ENCODE measurements around the gene LZTS3.
"Not testable (repeated sequence)": the region's sequence is repeated elsewhere in the genome, so short reads cannot be mapped to it uniquely, and the experiment has no call there.

The LZTS3 gene

GRCh38 chr20:3126527-3126859 lies 46.9 kb downstream of the LZTS3 start:
- Histone ChIP-seq H3K9me3 (ENCODE audit: control insufficient read depth, insufficient read depth, low read length) (peaks cover 17% of the 10 kb centered on the region), H3K27me3 (ENCODE audit: control insufficient read depth, insufficient read depth, low read length) (no peaks in the 10 kb centered on the region), H3K4me1 (ENCODE audit: control insufficient read depth, insufficient read depth, low read length) (no peaks in the 10 kb centered on the region), H3K27ac (ENCODE audit: low read depth, low read length) (no peak overlapping the region), H3K36me3 (ENCODE audit: control insufficient read depth, insufficient read depth, low read length) (peaks cover 20% of the 10 kb centered on the region), H3K4me3 (ENCODE audit: low read depth, low read length) (no peak overlapping the region), H3K9ac (ENCODE audit: low read depth, low read length) (no peak overlapping the region)

DNA sequence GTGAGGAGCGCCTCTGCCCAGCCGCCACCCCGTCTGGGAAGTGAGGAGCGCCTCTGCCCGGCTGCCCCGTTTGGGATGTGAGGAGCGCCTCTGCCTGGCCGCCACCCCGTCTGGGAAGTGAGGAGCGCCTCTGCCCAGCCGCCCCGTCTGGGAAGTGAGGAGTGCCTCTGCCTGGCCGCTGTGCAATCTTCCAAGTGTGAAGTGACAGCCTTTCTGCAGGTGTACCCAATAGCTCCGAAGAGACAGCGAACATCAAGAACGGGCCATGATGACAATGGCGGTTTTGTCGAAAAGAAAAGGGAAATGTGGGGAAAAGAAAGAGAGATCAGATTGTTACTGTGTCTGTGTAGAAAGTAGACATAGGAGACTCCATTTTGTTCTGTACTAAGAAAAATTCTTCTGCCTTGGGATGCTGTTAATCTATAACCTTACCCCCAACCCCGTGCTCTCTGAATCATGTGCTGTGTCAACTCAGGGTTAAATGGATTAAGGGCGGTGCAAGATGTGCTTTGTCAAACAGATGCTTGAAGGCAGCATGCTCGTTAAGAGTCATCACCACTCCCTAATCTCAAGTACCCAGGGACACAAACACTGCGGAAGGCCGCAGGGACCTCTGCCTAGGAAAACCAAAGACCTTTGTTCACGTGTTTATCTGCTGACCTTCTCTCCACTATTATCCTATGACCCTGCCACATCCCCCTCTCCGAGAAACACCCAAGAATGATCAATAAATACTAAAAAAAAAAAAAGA lies 47.4 kb downstream of the LZTS3 start:
- peaks cover 17% of the 10 kb centered on the region for H3K9me3 ChIP-seq (ENCODE audit: control insufficient read depth, insufficient read depth, low read length)
- not testable (repeated sequence) for H3K27ac ChIP-seq (ENCODE audit: low read depth, low read length); H3K4me1 ChIP-seq (ENCODE audit: control insufficient read depth, insufficient read depth, low read length); H3K9ac ChIP-seq (ENCODE audit: low read depth, low read length); H3K4me3 ChIP-seq (ENCODE audit: low read depth, low read length); H3K27me3 ChIP-seq (ENCODE audit: control insufficient read depth, insufficient read depth, low read length)
- peaks cover 25% of the 10 kb centered on the region for H3K36me3 ChIP-seq (ENCODE audit: control insufficient read depth, insufficient read depth, low read length)

- not testable (repeated sequence) for H3K4me1 ChIP-seq (ENCODE audit: control insufficient read depth, insufficient read depth, low read length); H3K4me3 ChIP-seq (ENCODE audit: low read depth, low read length); H3K27ac ChIP-seq (ENCODE audit: low read depth, low read length); H3K9ac ChIP-seq (ENCODE audit: low read depth, low read length); H3K27me3 ChIP-seq (ENCODE audit: control insufficient read depth, insufficient read depth, low read length)
- H3K36me3 ChIP-seq (ENCODE audit: control insufficient read depth, insufficient read depth, low read length) = peaks cover 25% of the 10 kb centered on the region
- H3K9me3 ChIP-seq (ENCODE audit: control insufficient read depth, insufficient read depth, low read length) = peaks cover 17% of the 10 kb centered on the region
Observed at GRCh38 chr20:3124773-3125560, 48.4 kb downstream of the LZTS3 start.

DNA sequence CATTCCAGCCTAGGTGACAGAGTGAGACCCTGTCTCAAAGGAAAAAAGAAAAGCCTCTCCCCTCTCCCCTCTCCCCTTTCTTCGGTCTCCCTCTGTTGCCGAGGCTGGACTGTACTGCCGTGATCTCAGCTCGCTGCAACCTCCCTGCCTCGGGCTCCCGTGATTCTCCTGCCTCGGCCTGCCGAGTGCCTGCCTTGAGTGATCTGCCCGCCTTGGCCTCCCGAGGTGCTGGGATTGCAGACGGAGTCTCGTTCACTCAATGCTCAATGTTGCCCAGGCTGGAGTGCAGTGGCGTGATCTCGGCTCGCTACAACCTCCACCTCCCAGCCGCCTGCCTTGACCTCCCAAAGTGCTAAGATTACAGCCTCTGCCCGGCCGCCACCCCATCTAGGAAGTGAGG lies 49.2 kb downstream of the LZTS3 start:
- not testable (repeated sequence) for H3K9ac ChIP-seq (ENCODE audit: low read depth, low read length); H3K4me3 ChIP-seq (ENCODE audit: low read depth, low read length); H3K4me1 ChIP-seq (ENCODE audit: control insufficient read depth, insufficient read depth, low read length); H3K27ac ChIP-seq (ENCODE audit: low read depth, low read length); H3K27me3 ChIP-seq (ENCODE audit: control insufficient read depth, insufficient read depth, low read length)
- peaks cover 17% of the 10 kb centered on the region for H3K9me3 ChIP-seq (ENCODE audit: control insufficient read depth, insufficient read depth, low read length)
- peaks cover 25% of the 10 kb centered on the region for H3K36me3 ChIP-seq (ENCODE audit: control insufficient read depth, insufficient read depth, low read length)

DNA sequence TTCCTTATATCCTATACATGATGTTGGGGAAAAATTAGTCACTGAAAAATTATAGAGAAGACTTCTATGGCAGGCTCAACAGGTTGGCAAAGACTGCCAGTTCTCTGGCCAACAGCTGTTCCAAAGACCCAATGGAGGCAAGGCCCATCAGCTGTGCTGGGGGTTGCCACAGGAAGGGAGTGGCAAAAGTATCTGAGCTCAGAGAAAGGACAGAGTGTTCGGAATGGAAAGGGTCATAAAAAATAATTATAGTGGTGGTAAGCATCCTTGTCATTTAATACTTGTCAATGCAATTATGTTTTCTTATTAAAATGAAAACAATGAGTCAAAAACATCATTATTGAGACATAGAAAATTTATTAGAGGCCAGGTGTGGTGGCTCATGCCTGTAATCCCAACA lies 49.8 kb downstream of the LZTS3 start:
- H3K4me3 ChIP-seq (ENCODE audit: low read depth, low read length) = no peak overlapping the region
- H3K27me3 ChIP-seq (ENCODE audit: control insufficient read depth, insufficient read depth, low read length) = no peaks in the 10 kb centered on the region
- H3K36me3 ChIP-seq (ENCODE audit: control insufficient read depth, insufficient read depth, low read length) = peaks cover 25% of the 10 kb centered on the region
- H3K9me3 ChIP-seq (ENCODE audit: control insufficient read depth, insufficient read depth, low read length) = peaks cover 17% of the 10 kb centered on the region
- H3K9ac ChIP-seq (ENCODE audit: low read depth, low read length) = no peak overlapping the region
- H3K27ac ChIP-seq (ENCODE audit: low read depth, low read length) = no peak overlapping the region
- H3K4me1 ChIP-seq (ENCODE audit: control insufficient read depth, insufficient read depth, low read length) = no peaks in the 10 kb centered on the region

GRCh38 chr20:3121955-3122610 lies 51.3 kb downstream of the LZTS3 start:
- H3K9me3 ChIP-seq (ENCODE audit: control insufficient read depth, insufficient read depth, low read length) = peaks cover 17% of the 10 kb centered on the region
- no peak overlapping the region for H3K4me3 ChIP-seq (ENCODE audit: low read depth, low read length)
- H3K27ac ChIP-seq (ENCODE audit: low read depth, low read length) = no peak overlapping the region
- H3K27me3 ChIP-seq (ENCODE audit: control insufficient read depth, insufficient read depth, low read length) = no peaks in the 10 kb centered on the region
- peaks cover 25% of the 10 kb centered on the region for H3K36me3 ChIP-seq (ENCODE audit: control insufficient read depth, insufficient read depth, low read length)
- no peak overlapping the region for H3K9ac ChIP-seq (ENCODE audit: low read depth, low read length)
- H3K4me1 ChIP-seq (ENCODE audit: control insufficient read depth, insufficient read depth, low read length) = no peaks in the 10 kb centered on the region

GRCh38 chr20:3121271-3121911 lies 52.0 kb downstream of the LZTS3 start:
- no peaks in the 10 kb centered on the region for H3K27me3 ChIP-seq (ENCODE audit: control insufficient read depth, insufficient read depth, low read length)
- H3K4me1 ChIP-seq (ENCODE audit: control insufficient read depth, insufficient read depth, low read length) = no peaks in the 10 kb centered on the region
- no peak overlapping the region for H3K27ac ChIP-seq (ENCODE audit: low read depth, low read length)
- peaks cover 25% of the 10 kb centered on the region for H3K36me3 ChIP-seq (ENCODE audit: control insufficient read depth, insufficient read depth, low read length)
- no peak overlapping the region for H3K4me3 ChIP-seq (ENCODE audit: low read depth, low read length)
- H3K9ac ChIP-seq (ENCODE audit: low read depth, low read length) = no peak overlapping the region
- peaks cover 17% of the 10 kb centered on the region for H3K9me3 ChIP-seq (ENCODE audit: control insufficient read depth, insufficient read depth, low read length)

- Histone ChIP-seq H3K27me3 (ENCODE audit: control insufficient read depth, insufficient read depth, low read length) (no peaks in the 10 kb centered on the region), H3K4me3 (ENCODE audit: low read depth, low read length) (no peak overlapping the region), H3K36me3 (ENCODE audit: control insufficient read depth, insufficient read depth, low read length) (peaks cover 25% of the 10 kb centered on the region), H3K9me3 (ENCODE audit: control insufficient read depth, insufficient read depth, low read length) (peaks cover 17% of the 10 kb centered on the region), H3K27ac (ENCODE audit: low read depth, low read length) (no peak overlapping the region), H3K9ac (ENCODE audit: low read depth, low read length) (no peak overlapping the region), H3K4me1 (ENCODE audit: control insufficient read depth, insufficient read depth, low read length) (no peaks in the 10 kb centered on the region)
Observed at GRCh38 chr20:3119044-3119443, 54.3 kb downstream of the LZTS3 start.

GRCh38 chr20:3117839-3118379 lies 55.4 kb downstream of the LZTS3 start:
- not testable (repeated sequence) for H3K27ac ChIP-seq (ENCODE audit: low read depth, low read length); H3K9me3 ChIP-seq (ENCODE audit: control insufficient read depth, insufficient read depth, low read length); H3K4me3 ChIP-seq (ENCODE audit: low read depth, low read length); H3K27me3 ChIP-seq (ENCODE audit: control insufficient read depth, insufficient read depth, low read length); H3K9ac ChIP-seq (ENCODE audit: low read depth, low read length); H3K4me1 ChIP-seq (ENCODE audit: control insufficient read depth, insufficient read depth, low read length)
- peaks cover 19% of the 10 kb centered on the region for H3K36me3 ChIP-seq (ENCODE audit: control insufficient read depth, insufficient read depth, low read length)

DNA sequence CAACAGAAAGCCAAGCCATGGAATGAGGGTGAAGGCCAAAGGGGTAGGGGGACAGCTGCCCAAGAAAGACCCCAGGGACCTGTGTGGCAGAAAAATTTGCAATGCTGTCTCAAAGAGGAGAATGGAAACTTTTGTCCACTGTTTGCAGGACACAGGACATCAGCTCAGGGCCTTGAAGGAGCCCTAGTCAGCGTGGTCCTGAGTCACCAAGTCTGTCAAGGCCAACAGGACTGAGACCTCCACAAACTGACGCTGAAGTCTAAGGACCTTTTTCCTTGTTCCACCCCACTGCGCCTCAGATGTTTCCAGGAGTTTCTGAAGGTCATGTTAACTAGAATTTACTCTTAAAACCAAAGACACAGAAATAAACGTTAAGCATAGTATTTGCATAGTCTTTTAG lies 57.0 kb downstream of the LZTS3 start:
- Histone ChIP-seq H3K9ac (ENCODE audit: low read depth, low read length) (no peak overlapping the region), H3K4me3 (ENCODE audit: low read depth, low read length) (no peak overlapping the region), H3K27ac (ENCODE audit: low read depth, low read length) (no peak overlapping the region), H3K9me3 (ENCODE audit: control insufficient read depth, insufficient read depth, low read length) (no peaks in the 10 kb centered on the region), H3K4me1 (ENCODE audit: control insufficient read depth, insufficient read depth, low read length) (no peaks in the 10 kb centered on the region), H3K27me3 (ENCODE audit: control insufficient read depth, insufficient read depth, low read length) (no peaks in the 10 kb centered on the region), H3K36me3 (ENCODE audit: control insufficient read depth, insufficient read depth, low read length) (peaks cover 3% of the 10 kb centered on the region; the same call in 1 of the 2 replicates)

All from HUES48 (cell line).